Measurements from ENCODE around the gene CDH13.

CDH13 gene

GRCh38 chr16:83010776-83011720 lies 384.3 kb downstream of the CDH13 start:
- TF ChIP-seq GATA3 (IDR thresholded peaks at IDR 0.05; ENCODE audit: low read depth, low read length) (no peak), GATA2 (IDR thresholded peaks at IDR 0.05; ENCODE audit: low read depth, low read length) (no peak)

GRCh38 chr16:83011939-83012338 lies 385.2 kb downstream of the CDH13 start:
- TF ChIP-seq GATA3 (IDR thresholded peaks at IDR 0.05; ENCODE audit: low read depth, low read length) (no peak), GATA2 (IDR thresholded peaks at IDR 0.05; ENCODE audit: low read depth, low read length) (no peak)

- TF ChIP-seq GATA2 (IDR thresholded peaks at IDR 0.05; ENCODE audit: low read depth, low read length), result no peak
Observed at GRCh38 chr16:83013071-83013470, 386.3 kb downstream of the CDH13 start.

- TF ChIP-seq GATA2 (IDR thresholded peaks at IDR 0.05; ENCODE audit: low read depth, low read length), result no peak
- TF ChIP-seq GATA3 (IDR thresholded peaks at IDR 0.05; ENCODE audit: low read depth, low read length), result no peak
Observed at GRCh38 chr16:83019963-83020362, 393.2 kb downstream of the CDH13 start.

GRCh38 chr16:83021045-83021444 lies 394.3 kb downstream of the CDH13 start:
- no peak for TF ChIP-seq GATA2 (IDR thresholded peaks at IDR 0.05; ENCODE audit: low read depth, low read length)
- TF ChIP-seq GATA3 (IDR thresholded peaks at IDR 0.05; ENCODE audit: low read depth, low read length), result no peak

- TF ChIP-seq GATA3 (IDR thresholded peaks at IDR 0.05; ENCODE audit: low read depth, low read length), result no peak
- no peak for TF ChIP-seq GATA2 (IDR thresholded peaks at IDR 0.05; ENCODE audit: low read depth, low read length)
Observed at GRCh38 chr16:83021746-83022145, 395.0 kb downstream of the CDH13 start.

GRCh38 chr16:83023011-83023410 lies 396.2 kb downstream of the CDH13 start:
- TF ChIP-seq GATA3 (IDR thresholded peaks at IDR 0.05; ENCODE audit: low read depth, low read length) (no peak), GATA2 (IDR thresholded peaks at IDR 0.05; ENCODE audit: low read depth, low read length) (no peak)

GRCh38 chr16:83023640-83024039 lies 396.9 kb downstream of the CDH13 start:
- no peak for TF ChIP-seq GATA3 (IDR thresholded peaks at IDR 0.05; ENCODE audit: low read depth, low read length)
- no peak for TF ChIP-seq GATA2 (IDR thresholded peaks at IDR 0.05; ENCODE audit: low read depth, low read length)

GRCh38 chr16:83027973-83028372 lies 401.2 kb downstream of the CDH13 start:
- no peak for TF ChIP-seq GATA3 (IDR thresholded peaks at IDR 0.05; ENCODE audit: low read depth, low read length)
- no peak for TF ChIP-seq GATA2 (IDR thresholded peaks at IDR 0.05; ENCODE audit: low read depth, low read length)

GRCh38 chr16:83029467-83029866 lies 402.7 kb downstream of the CDH13 start:
- TF ChIP-seq GATA3 (IDR thresholded peaks at IDR 0.05; ENCODE audit: low read depth, low read length) (no peak), GATA2 (IDR thresholded peaks at IDR 0.05; ENCODE audit: low read depth, low read length) (no peak)

- no peak for TF ChIP-seq GATA2 (IDR thresholded peaks at IDR 0.05; ENCODE audit: low read depth, low read length)
- no peak for TF ChIP-seq GATA3 (IDR thresholded peaks at IDR 0.05; ENCODE audit: low read depth, low read length)
Observed at GRCh38 chr16:83031524-83031923, 404.8 kb downstream of the CDH13 start.

GRCh38 chr16:83037102-83037501 lies 410.3 kb downstream of the CDH13 start:
- TF ChIP-seq GATA3 (IDR thresholded peaks at IDR 0.05; ENCODE audit: low read depth, low read length) (no peak), GATA2 (IDR thresholded peaks at IDR 0.05; ENCODE audit: low read depth, low read length) (no peak)

- TF ChIP-seq GATA2 (IDR thresholded peaks at IDR 0.05; ENCODE audit: low read depth, low read length) (no peak), GATA3 (IDR thresholded peaks at IDR 0.05; ENCODE audit: low read depth, low read length) (no peak)
Observed at GRCh38 chr16:83037884-83038283, 411.1 kb downstream of the CDH13 start.

GRCh38 chr16:83040174-83040573 lies 413.4 kb downstream of the CDH13 start:
- TF ChIP-seq GATA2 (IDR thresholded peaks at IDR 0.05; ENCODE audit: low read depth, low read length) (no peak), GATA3 (IDR thresholded peaks at IDR 0.05; ENCODE audit: low read depth, low read length) (no peak)

GRCh38 chr16:83044589-83044988 lies 417.8 kb downstream of the CDH13 start:
- TF ChIP-seq GATA3 (IDR thresholded peaks at IDR 0.05; ENCODE audit: low read depth, low read length) (no peak), GATA2 (IDR thresholded peaks at IDR 0.05; ENCODE audit: low read depth, low read length) (no peak)

Data from SH-SY5Y (cell line).